Posterior vena cava (tissue), 2 donors: ENCODE measurements around the gene DOK3. TPM values are rescaled to one million over a fixed set of nuclear protein-coding genes. Genes with fewer than 3 reads are reported as not detected.
A peak's percentile ranks its signal among the peaks of the same experiment; 100 is the strongest.

Source experiments
- DNase-seq: peaks from one replicate; pipeline ENCODE4 v3.0.0-alpha.2; 2020; ENCODE audit warnings: low spot score
- intact Hi-C, 2 donors: fragments of 100-400 bp; cut with DNase I; formaldehyde crosslinking; loops; one replicate each; pipeline versions ENCODE4 v1.14.1 to v1.14.2; 2022 to 2023
- total RNA-seq, 2 donors: library from RNA; stranded (reverse); fragmentation: NEBNext Ultra II Directional; extraction: Animal tissue kit (Norgen Biotek cat#: 25700); gene quantifications; one replicate each; pipeline ENCODE4 v1.2.1, GENCODE V29; 2021
- donor health status: DM: yes; HTN: yes; CAD: no.
- donor health status: DM: yes; HTN: yes; CAD: no.

Gene DOK3
- total RNA-seq, 2 donors from 2014 or later: 8.0 to 19.2 TPM

GRCh38 chr5:177457852-177458681 lies 51.6 kb downstream of the DOK3 start:
- intact Hi-C loops: loop anchor here in 1 of 2 donors (2.0 kb wide), 1 partner anchor 15 kb away; the partner anchor contains the start of gene DBN1
- no peak for DNase-seq

- peak; percentile 94 for DNase-seq
- intact Hi-C loops: loop anchor here in 1 of 2 donors (2.0 kb wide), 1 partner anchor 16 kb away; the partner anchor contains the start of gene DBN1
Measured at GRCh38 chr5:177456976-177457851, 52.4 kb downstream of the DOK3 start.

- no peak for DNase-seq
Measured at GRCh38 chr5:177456591-177456964, 53.0 kb downstream of the DOK3 start.

GRCh38 chr5:177455661-177456590 lies 53.7 kb downstream of the DOK3 start:
- intact Hi-C loops: loop anchor here in 1 of 2 donors (2.0 kb wide), 1 partner anchor 17 kb away; the partner anchor contains the start of gene DBN1

More at GRCh38 chr5:177456591-177456964, 53.0 kb downstream of the DOK3 start:
- intact Hi-C loops: loop anchor here in 1 of 2 donors (2.0 kb wide), 1 partner anchor 16 kb away; the partner anchor contains the start of gene DBN1

GRCh38 chr5:177455036-177455660 lies 54.5 kb downstream of the DOK3 start:
- intact Hi-C loops: no loop called here
- peak; percentile 91 for DNase-seq

More at GRCh38 chr5:177455661-177456590, 53.7 kb downstream of the DOK3 start:
- DNase-seq: peak; percentile 97

- DNase-seq: peak; percentile 98
- intact Hi-C loops: loop anchor here (5.0 kb wide), 2 partner anchors 47 to 52 kb away; partner anchors contain the start of genes F12 (in 1 of the 2) and PFN3 (in 1 of the 2)
Measured at GRCh38 chr5:177454397-177455035, 55.1 kb downstream of the DOK3 start.

GRCh38 chr5:177453852-177454396 lies 55.7 kb downstream of the DOK3 start:
- intact Hi-C loops: loop anchor here (5.0 kb wide), 2 partner anchors 47 to 52 kb away; partner anchors contain the start of genes F12 (in 1 of the 2) and PFN3 (in 1 of the 2)
- DNase-seq: no peak

- no peak for DNase-seq
- intact Hi-C loops: loop anchor here (5.0 kb wide), 2 partner anchors 46 to 51 kb away; partner anchors contain the start of genes F12 (in 1 of the 2) and PFN3 (in 1 of the 2)
Measured at GRCh38 chr5:177452688-177453638, 56.7 kb downstream of the DOK3 start.

Other genes with a start within 250 kb of the DOK3 start
- gene RAB24, start 206.1 kb downstream of the DOK3 start, total RNA-seq: 10 to 100 TPM; 17.4 to 18.6 TPM
- 10 to 100 TPM; 81.8 to 91.9 TPM for gene PRELID1, start 206.0 kb downstream of the DOK3 start, total RNA-seq
- 1 to 10 TPM; 5.4 to 6.1 TPM for gene MXD3, start 197.9 kb downstream of the DOK3 start, total RNA-seq
- 10 to 100 TPM; 72.4 to 95.7 TPM for gene LMAN2, start 158.2 kb downstream of the DOK3 start, total RNA-seq
- gene RGS14, start 151.9 kb downstream of the DOK3 start, total RNA-seq: 10 to 100 TPM; 11.3 to 13.4 TPM
- not detected for gene SLC34A1, start 125.4 kb downstream of the DOK3 start, total RNA-seq
- gene PFN3, start 109.2 kb downstream of the DOK3 start, total RNA-seq: not detected
- gene F12, start 100.3 kb downstream of the DOK3 start, total RNA-seq: under 1 TPM; 0.38 to 0.93 TPM
- 10 to 100 TPM; 22.9 to 28.2 TPM for gene GRK6, start 83.2 kb downstream of the DOK3 start, total RNA-seq
- gene PRR7, start 63.0 kb downstream of the DOK3 start, total RNA-seq: 1 to 10 TPM in 1 of 2 donors, under 1 TPM in 1; 0.79 to 2.0 TPM
- gene DBN1, start 36.2 kb downstream of the DOK3 start, total RNA-seq: 100 to 1,000 TPM in 1 of 2 donors, 10 to 100 TPM in 1; 94.9 to 121 TPM
- gene PDLIM7, start 12.2 kb downstream of the DOK3 start, total RNA-seq: 100 to 1,000 TPM; 448 to 580 TPM
- 10 to 100 TPM; 52.1 to 52.6 TPM for gene DDX41, start 7.1 kb upstream of the DOK3 start, total RNA-seq
- gene FAM193B, start 44.7 kb upstream of the DOK3 start, total RNA-seq: 10 to 100 TPM; 33.6 to 36.5 TPM
- gene TMED9, start 82.4 kb upstream of the DOK3 start, total RNA-seq: 100 to 1,000 TPM; 117 TPM
- 10 to 100 TPM; 17.1 to 17.6 TPM for gene B4GALT7, start 90.3 kb upstream of the DOK3 start, total RNA-seq